Uterus (tissue), 4 donors: ENCODE results near the gene RXRG. TPM values are rescaled to one million over a fixed set of nuclear protein-coding genes. Genes with fewer than 3 reads are reported as not detected.

ENCODE experiments used
- DNase-seq, 2 donors: peaks; one replicate each; pipeline ENCODE4 v3.0.0-alpha.2; 2019 to 2020
- H3K27ac ChIP-seq, 2 donors: fragments of 200-600 bp; sonication (generic); 1 replicate in 1 of 2; 2 replicates in 1 of 2; pipeline ENCODE4 v1.5.1; 2016 to 2018
- H3K27me3 ChIP-seq, 2 donors: fragments of 200-600 bp; sonication (generic); one replicate each; pipeline ENCODE4 v1.5.1; 2018 to 2019; ENCODE audit warnings: control low read depth in 1 of 2
- H3K36me3 ChIP-seq, 2 donors: fragments of 200-600 bp; sonication (generic); one replicate each; pipeline ENCODE4 v1.5.1; 2019; ENCODE audit warnings: control low read depth in 1 of 2
- H3K4me1 ChIP-seq, 2 donors: fragments of 200-600 bp; sonication (generic); one replicate each; pipeline ENCODE4 v1.5.1; 2018 to 2019; ENCODE audit warnings: control low read depth in 1 of 2
- H3K4me3 ChIP-seq, 2 donors: fragments of 200-600 bp; sonication (generic); 1 replicate in 1 of 2; 2 replicates in 1 of 2; pipeline ENCODE4 v1.5.1; 2018 to 2019; ENCODE audit warnings: mild to moderate bottlenecking in 1 of 2
- H3K9me3 ChIP-seq, 2 donors: fragments of 200-600 bp; sonication (generic); one replicate each; pipeline ENCODE4 v1.5.1; 2019; ENCODE audit warnings: control low read depth in 1 of 2
- CTCF ChIP-seq, 4 experiments: fragments of 200-600 bp in 2 of 4; fragments of 450-650 bp in 2 of 4; sonication (generic) in 2 of 4; IDR thresholded peaks; one replicate each; pipeline ENCODE4 v1.5.1; 2016 to 2019; ENCODE audit warnings: antibody characterized with exemption in 4 of 4, mild to moderate bottlenecking in 2 of 4, moderate library complexity in 1 of 4
- POLR2A ChIP-seq, 2 donors: fragments of 450-650 bp; IDR thresholded peaks; one replicate each; pipeline ENCODE4 v1.6.1; 2016; ENCODE audit warnings: antibody characterized with exemption in 2 of 2, mild to moderate bottlenecking in 1 of 2, moderate library complexity in 1 of 2
- intact Hi-C: fragments of 100-400 bp; cut with DNase I; formaldehyde crosslinking; loops from one replicate; pipeline ENCODE4 v1.15.1; 2023; ENCODE audit warnings: low total_unique reads
- total RNA-seq, 4 donors: library from RNA; depleted of rRNA in 3 of 4; stranded (reverse); fragments of >200 nt in 3 of 4; gene quantifications; one replicate each; pipeline versions ENCODE4 v1.1.0 to v1.2.4, GENCODE V29; 2014 to 2023
- donor health status: DM: yes; HTN: yes; CAD: no.

Gene RXRG
- total RNA-seq, 4 donors from 2014 or later, result under 0.01 to 3.2 (median 0.18) TPM; not detected in 1

DNA sequence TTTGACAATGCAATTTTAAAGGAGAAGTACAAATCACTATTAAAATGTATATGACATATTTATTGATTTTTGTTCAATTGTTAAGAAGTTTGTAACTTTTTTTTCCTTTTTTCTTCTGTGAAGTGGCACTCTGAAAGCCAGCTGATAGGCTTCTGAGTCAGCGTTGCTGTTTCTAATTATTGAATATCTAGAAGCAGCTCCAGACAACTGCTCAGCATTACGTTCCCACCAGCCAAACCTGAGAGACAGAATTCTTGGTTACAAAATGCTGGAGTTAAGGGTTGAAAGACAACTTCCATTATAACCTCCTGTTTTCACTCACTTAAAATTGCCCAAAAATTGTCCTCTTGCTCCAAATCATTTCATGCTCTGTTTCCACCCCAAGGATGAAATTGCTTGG lies 57.0 kb downstream of the RXRG start:
- H3K4me3 ChIP-seq, result no peak overlapping the region
- intact Hi-C loops, result no loop called here
- TF ChIP-seq CTCF (IDR thresholded peaks at IDR 0.05) (no peak), POLR2A (IDR thresholded peaks at IDR 0.05) (no peak)
- peaks cover 0 to 6% of the 10 kb centered on the region in 2 donors for H3K4me1 ChIP-seq
- no peaks in the 10 kb centered on the region for H3K9me3 ChIP-seq
- H3K27ac ChIP-seq, result no peak overlapping the region
- H3K36me3 ChIP-seq, result no peaks in the 10 kb centered on the region
- DNase-seq, result no peak
- H3K27me3 ChIP-seq, result no peaks in the 10 kb centered on the region

DNA sequence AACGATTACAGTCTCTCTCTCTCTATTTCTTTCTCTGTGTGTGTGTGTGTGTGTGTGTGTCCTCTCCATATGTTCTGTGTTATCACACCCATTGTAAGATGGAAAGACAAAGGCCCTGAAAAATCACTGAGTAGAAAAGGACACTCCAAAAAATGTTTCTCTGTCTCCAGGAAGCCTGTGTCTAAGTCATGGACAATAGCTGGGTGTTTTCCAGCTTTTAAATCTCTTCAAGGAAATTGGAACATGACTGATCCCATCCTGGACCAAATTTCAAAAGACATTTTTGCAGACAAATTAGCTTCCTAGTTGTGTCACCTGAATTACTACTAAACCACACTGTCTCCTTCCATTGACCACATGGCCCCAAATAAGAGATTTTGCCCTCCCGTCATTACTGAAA lies 57.4 kb downstream of the RXRG start:
- no peaks in the 10 kb centered on the region for H3K9me3 ChIP-seq
- H3K27me3 ChIP-seq, result no peaks in the 10 kb centered on the region
- no peak for TF ChIP-seq POLR2A (IDR thresholded peaks at IDR 0.05)
- TF ChIP-seq CTCF (IDR thresholded peaks at IDR 0.05), result no peak
- no peak overlapping the region for H3K4me3 ChIP-seq
- no peaks in the 10 kb centered on the region for H3K36me3 ChIP-seq
- H3K27ac ChIP-seq, result no peak overlapping the region
- intact Hi-C loops, result no loop called here
- peaks cover 0 to 6% of the 10 kb centered on the region in 2 donors for H3K4me1 ChIP-seq
- DNase-seq, result no peak

- Histone ChIP-seq H3K36me3 (no peaks in the 10 kb centered on the region), H3K27me3 (no peaks in the 10 kb centered on the region), H3K4me3 (no peak overlapping the region), H3K4me1 (peaks cover 0 to 6% of the 10 kb centered on the region in 2 donors), H3K27ac (peak overlapping the region; percentile 74 to 82), H3K9me3 (no peaks in the 10 kb centered on the region)
- DNase-seq, result no peak
- TF ChIP-seq CTCF (IDR thresholded peaks at IDR 0.05) (no peak), POLR2A (IDR thresholded peaks at IDR 0.05) (no peak)
- intact Hi-C loops, result no loop called here
Observed at GRCh38 chr1:165383599-165384405, 61.1 kb downstream of the RXRG start.

GRCh38 chr1:165383067-165383466 lies 61.9 kb downstream of the RXRG start:
- DNase-seq, result peak; percentile 83 to 89
- H3K4me3 ChIP-seq, result no peak overlapping the region
- intact Hi-C loops, result no loop called here

More at GRCh38 chr1:165383067-165383466, 61.9 kb downstream of the RXRG start:
- H3K4me1 ChIP-seq, result peaks cover 0 to 6% of the 10 kb centered on the region in 2 donors
- H3K36me3 ChIP-seq, result no peaks in the 10 kb centered on the region
- H3K27ac ChIP-seq, result peak overlapping the region; percentile 74 to 82
- H3K27me3 ChIP-seq, result no peaks in the 10 kb centered on the region
- no peaks in the 10 kb centered on the region for H3K9me3 ChIP-seq
- no peak for TF ChIP-seq CTCF (IDR thresholded peaks at IDR 0.05)
- no peak for TF ChIP-seq POLR2A (IDR thresholded peaks at IDR 0.05)
